ENCODE results near the gene ATOH8.

ATOH8 gene

GRCh38 chr2:85718885-85719492 lies 34.8 kb upstream of the ATOH8 start:
- no peak for DNase-seq (ENCODE audit: low read depth in 2 of 2)

- no peak for DNase-seq (ENCODE audit: low read depth in 2 of 2)
These were observed 34.1 kb upstream of the ATOH8 start for GRCh38 chr2:85719609-85720240.

- no peak for DNase-seq (ENCODE audit: low read depth in 2 of 2)
These were observed 33.3 kb upstream of the ATOH8 start for GRCh38 chr2:85720533-85720932.

GRCh38 chr2:85721641-85722040 lies 32.1 kb upstream of the ATOH8 start:
- no peak for DNase-seq (ENCODE audit: low read depth in 2 of 2)

- no peak for DNase-seq (ENCODE audit: low read depth in 2 of 2)
These were observed 31.3 kb upstream of the ATOH8 start for GRCh38 chr2:85722519-85722918.

- DNase-seq (ENCODE audit: low read depth in 2 of 2), result no peak
These were observed 30.0 kb upstream of the ATOH8 start for GRCh38 chr2:85723707-85724360.

GRCh38 chr2:85724731-85725181 lies 29.0 kb upstream of the ATOH8 start:
- no peak for DNase-seq (ENCODE audit: low read depth in 2 of 2)

- DNase-seq (ENCODE audit: low read depth in 2 of 2), result no peak
These were observed 28.3 kb upstream of the ATOH8 start for GRCh38 chr2:85725451-85725850.

GRCh38 chr2:85727798-85728197 lies 26.0 kb upstream of the ATOH8 start:
- no peak for DNase-seq (ENCODE audit: low read depth in 2 of 2)

GRCh38 chr2:85728342-85728741 lies 25.4 kb upstream of the ATOH8 start:
- DNase-seq (ENCODE audit: low read depth in 2 of 2), result no peak

- DNase-seq (ENCODE audit: low read depth in 2 of 2), result peak; percentile 19 to 39
These were observed 24.6 kb upstream of the ATOH8 start for GRCh38 chr2:85728883-85729824.

- DNase-seq (ENCODE audit: low read depth in 2 of 2), result no peak
These were observed 23.8 kb upstream of the ATOH8 start for GRCh38 chr2:85729825-85730510.

GRCh38 chr2:85730686-85731230 lies 23.0 kb upstream of the ATOH8 start:
- no peak for DNase-seq (ENCODE audit: low read depth in 2 of 2)

- no peak for DNase-seq (ENCODE audit: low read depth in 2 of 2)
These were observed 22.2 kb upstream of the ATOH8 start for GRCh38 chr2:85731606-85732005.

GRCh38 chr2:85732467-85733120 lies 21.2 kb upstream of the ATOH8 start:
- DNase-seq (ENCODE audit: low read depth in 2 of 2), result no peak

- DNase-seq (ENCODE audit: low read depth in 2 of 2), result no peak
These were observed 20.4 kb upstream of the ATOH8 start for GRCh38 chr2:85733121-85733960.

GRCh38 chr2:85734015-85734414 lies 19.8 kb upstream of the ATOH8 start:
- no peak for DNase-seq (ENCODE audit: low read depth in 2 of 2)

- DNase-seq (ENCODE audit: low read depth in 2 of 2), result no peak
These were observed 18.7 kb upstream of the ATOH8 start for GRCh38 chr2:85734942-85735608.

GRCh38 chr2:85735691-85736090 lies 18.1 kb upstream of the ATOH8 start:
- DNase-seq (ENCODE audit: low read depth in 2 of 2), result no peak
